Activated T-cell treated with anti-CD3 and anti-CD28 coated beads for 48 hours (primary cell): Measurements from ENCODE around the gene ADGRL3.
"Not testable (repeated sequence)": the region's sequence is repeated elsewhere in the genome, so short reads cannot be mapped to it uniquely, and the experiment has no call there.

Experiments
- DNase-seq: peaks from one replicate; pipeline ENCODE4 v3.0.0-alpha.2; 2020; ENCODE audit warnings: low read depth

Gene ADGRL3

DNA sequence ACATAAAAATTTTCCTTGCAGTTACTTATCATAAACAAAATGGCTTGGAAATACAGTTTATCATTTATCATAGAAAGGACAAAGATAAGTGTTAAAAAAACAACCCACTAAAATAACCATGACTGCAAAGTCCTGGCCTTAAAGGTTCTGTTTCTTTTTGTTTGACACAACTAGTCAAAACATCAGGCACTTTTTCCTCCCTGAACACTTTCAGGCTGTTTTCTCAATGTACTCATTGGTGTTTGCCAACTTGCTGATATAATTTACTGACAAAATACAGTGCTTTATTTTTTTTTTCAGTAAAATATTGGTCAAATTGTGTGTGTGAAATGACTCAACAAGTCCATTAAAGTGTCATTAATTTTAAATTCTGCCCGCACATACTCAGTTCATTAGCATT lies 156.6 kb downstream of the ADGRL3 start:
- DNase-seq: no peak

DNA sequence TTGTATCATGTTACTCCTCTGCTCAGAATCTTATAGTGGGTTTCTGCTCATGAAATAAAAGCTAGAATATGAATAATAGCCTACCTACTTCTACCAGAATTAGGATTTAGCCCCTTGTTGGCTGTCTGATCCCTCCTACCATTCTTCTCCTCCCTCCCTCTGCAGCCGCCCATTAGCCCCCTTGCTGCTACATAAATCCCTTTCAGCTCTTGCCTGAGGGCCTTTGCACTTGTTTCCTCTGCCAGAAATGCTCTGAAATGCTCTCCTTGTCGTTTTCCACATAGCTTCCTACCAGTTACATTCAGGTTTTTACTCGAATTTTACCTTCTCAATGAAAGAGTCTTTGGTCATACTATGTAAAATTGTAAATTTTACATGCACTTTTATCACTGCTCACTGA lies 159.2 kb downstream of the ADGRL3 start:
- DNase-seq: no peak

DNA sequence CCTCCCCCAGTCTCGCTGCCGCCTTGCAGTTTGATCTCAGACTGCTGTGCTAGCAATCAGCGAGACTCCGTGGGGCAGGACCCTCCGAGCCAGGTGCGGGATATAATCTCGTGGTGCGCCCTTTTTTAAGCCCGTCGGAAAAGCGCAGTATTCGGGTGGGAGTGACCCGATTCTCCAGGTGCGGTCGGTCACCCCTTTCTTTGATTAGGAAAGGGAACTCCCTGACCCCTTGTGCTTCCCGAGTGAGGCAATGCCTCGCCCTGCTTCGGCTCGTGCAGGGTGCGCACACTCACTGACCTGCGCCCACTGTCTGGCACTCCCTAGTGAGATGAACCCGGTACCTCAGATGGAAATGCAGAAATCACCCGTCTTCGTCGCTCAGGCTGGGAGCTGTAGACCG lies 172.7 kb downstream of the ADGRL3 start:
- not testable (repeated sequence) for DNase-seq

DNA sequence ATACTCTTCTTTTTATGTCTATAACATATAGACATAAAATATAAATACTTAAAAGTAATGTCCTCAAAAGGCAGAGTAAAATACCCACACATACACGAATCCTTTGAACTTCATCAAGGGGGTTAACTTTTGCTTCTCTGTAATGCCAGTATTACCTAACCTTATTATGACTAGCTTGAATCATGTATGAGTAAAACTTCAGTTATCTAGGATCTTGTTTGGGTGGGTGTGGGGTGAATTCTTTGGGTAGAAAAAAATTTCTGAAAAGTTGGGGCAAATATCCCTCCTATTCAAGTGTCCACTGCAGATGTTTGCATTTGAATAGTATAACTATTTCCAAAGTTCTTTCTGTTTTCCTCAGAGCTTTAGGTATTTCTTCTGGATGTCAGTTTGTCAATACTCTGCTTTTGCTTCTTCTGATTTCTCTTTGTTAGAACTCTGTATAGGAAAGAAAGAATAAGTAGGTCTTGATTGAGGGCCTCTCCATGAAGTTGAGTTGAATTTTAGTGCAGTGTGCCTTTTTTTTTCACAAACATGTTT lies 173.8 kb downstream of the ADGRL3 start:
- no peak for DNase-seq

DNA sequence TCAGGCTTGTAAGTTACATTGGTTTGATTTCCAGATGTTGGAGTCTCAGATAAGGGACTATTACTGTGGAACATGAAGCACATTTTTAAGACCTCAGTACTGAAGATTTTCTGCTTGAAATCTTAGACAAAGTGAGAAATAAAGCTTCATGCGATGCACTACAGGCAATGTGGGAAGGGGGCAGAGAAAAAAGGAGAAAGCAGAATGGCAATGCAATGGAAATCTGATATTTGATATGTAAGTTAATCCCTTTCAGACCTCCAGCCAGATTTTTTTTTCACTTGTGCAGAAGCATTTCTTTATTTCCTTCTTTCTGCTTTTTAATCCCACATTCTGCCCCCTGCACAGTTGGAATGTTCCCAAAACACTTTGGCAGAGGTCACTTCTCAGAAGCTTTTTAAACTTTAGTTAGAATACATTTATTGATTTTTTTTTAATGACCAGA lies 174.3 kb downstream of the ADGRL3 start:
- no peak for DNase-seq

DNA sequence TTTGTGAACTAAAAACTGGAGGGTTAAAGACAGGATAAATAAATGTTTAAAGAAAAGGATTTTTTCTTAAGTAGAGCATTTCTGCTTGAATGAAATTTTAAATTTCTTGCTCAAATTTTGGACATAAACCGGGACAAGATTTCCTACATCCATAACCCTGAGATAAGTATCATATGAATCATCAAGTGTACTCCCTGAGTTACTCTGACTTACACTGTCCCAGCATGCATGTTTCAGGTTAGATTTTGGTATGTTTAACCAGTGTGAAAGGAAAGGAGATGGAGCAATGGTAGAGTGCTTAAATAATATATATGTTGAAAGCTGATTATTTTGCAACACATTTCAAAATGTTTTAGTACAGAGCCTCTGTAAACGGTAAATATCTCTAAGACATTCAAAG lies 175.2 kb downstream of the ADGRL3 start:
- DNase-seq: no peak

DNA sequence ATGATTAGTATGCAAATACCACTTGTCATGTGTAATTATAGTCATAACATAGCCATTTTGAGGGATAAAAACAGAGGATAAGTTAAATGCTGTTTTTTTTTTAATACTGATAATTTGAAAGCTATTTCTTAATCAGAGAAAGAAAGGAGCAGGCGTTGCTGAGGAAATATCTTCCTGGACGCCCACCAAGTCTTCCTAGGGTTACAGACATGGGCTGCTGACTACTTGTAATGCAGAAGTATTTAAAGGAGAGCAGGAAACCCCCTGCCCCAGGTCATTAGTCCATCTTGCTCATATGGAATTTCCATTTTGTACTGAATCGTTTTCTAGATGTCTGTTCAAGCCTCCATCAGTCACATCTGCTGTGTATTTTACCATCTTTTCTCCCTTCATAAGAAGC lies 176.2 kb downstream of the ADGRL3 start:
- no peak for DNase-seq

DNA sequence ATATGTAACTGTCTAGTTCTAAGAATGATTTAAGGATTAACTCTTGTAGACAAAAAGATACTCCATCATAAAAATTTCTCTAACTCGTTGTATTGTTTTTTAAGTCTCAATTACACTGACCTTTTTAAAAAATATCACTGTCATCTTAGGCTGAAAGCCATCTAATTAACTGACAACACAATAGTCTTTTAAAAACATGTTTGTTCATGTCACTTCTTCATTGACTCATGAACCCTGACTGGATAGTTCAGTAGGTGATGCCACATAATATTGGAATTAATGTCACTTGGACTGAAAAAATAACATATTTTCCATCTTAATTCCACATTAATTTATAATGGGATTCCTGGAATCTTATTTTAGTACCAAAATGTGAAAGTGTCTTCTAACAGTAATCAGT lies 179.3 kb downstream of the ADGRL3 start:
- no peak for DNase-seq

DNA sequence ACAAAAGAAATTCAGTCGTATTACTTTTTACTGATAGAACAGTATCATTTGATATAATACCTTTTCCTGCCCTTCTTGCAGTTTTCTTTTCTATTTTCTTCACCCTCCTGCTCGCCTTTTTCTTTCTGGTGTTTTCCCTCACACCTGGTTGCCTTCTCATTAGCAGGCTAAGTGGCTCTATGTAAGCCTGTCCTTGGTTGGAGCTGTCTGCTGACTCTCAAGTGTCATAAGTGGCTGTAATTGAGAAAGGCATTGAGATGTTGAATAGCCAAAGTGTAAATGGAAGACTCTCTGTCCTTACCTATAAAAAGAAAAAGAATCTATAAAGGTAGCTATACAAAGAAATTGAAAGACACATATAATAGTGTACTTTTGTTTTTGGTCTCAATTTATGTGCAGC lies 180.7 kb downstream of the ADGRL3 start:
- no peak for DNase-seq

DNA sequence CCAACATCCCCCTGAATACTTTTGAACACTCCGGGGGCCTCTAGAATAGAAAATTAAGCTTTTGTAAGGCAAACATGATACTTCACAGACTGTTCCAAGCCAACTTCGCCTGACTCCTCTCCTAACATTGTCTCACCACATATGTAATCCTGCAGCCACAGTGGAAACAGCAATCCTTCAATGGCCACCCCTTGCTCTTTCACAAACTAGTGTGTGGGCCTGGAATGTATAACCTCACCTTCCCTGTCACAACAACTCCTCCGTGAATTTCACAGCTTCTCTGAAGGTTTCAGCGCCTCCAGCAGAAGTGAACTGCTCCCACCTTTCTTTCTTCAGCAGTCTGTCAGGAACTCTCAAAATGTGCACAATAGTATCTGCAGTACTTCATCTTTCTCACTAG lies 185.1 kb downstream of the ADGRL3 start:
- DNase-seq: no peak

DNA sequence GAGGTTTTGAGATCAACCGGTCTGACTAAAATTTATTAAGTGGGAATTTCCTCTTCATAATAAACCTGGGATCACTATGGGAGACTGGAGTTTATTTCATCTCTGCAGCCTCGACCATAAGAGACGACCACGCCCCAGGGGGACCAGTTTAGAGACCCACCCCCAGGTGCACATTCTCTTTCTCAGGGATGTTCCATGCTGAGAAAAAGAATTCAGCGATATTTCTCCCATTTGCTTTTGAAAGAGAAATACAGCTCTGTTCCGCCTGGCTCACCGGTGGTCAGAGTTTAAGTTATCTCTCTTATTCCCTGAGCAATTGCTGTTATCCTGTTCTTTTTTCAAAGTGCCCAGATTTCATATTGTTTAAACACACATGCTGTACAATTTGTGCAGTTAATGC lies 187.2 kb downstream of the ADGRL3 start:
- DNase-seq: not testable (repeated sequence)

DNA sequence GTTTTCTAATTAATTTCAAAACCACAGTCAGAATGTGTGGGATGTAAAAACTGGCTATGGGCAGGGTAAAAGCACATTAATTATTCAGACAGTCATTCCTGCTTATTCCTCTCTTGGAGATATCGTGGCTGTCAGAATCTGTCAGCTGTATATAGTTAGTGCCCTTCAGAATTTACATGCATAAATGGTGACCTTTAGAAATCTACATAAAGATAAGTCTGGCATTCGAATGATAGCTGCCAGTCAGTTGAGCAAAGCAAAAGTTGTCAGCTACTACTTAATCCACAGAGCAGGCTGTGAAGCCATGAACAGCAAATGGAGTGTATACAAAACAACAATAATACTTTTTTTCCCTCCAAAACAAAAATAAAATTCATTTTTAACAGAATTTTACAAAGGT lies 189.5 kb downstream of the ADGRL3 start:
- DNase-seq: no peak

DNA sequence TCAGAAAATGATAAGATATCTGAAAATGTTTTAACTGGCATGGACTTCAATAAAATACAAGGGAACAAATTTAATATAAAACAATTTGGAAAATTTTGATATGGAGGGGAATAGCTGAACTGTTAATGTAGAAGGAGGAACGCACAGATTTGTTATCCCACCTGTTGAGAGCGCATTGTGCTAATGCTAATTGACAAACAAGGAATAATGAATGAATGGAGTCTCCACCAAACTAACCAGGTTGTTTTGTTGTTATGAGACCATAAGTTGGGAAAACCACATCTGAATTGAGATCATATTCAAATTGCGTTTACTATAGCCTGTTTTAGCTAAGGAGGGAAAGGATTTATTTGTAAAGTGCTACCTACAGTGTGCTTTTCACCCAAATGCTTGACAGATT lies 195.6 kb downstream of the ADGRL3 start:
- no peak for DNase-seq

DNA sequence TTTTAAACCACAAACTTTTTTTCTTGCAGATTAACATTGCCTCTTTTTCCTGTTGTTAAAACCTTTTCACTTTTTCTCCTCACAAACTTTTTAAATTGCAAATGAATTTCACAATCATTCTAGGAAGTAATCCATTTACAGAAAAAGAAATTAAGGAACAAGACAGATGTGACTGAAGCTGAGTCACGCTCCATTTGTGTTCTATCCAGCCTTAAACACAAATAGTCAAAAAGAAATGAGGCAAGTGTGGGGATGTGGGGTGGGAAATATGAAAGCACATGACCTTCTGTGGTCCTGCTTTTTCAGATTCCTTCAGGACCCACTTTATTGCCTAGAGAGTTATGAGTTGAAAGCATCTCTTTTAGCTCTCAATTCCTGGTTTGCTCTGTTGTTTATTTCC lies 197.0 kb downstream of the ADGRL3 start:
- DNase-seq: no peak

DNA sequence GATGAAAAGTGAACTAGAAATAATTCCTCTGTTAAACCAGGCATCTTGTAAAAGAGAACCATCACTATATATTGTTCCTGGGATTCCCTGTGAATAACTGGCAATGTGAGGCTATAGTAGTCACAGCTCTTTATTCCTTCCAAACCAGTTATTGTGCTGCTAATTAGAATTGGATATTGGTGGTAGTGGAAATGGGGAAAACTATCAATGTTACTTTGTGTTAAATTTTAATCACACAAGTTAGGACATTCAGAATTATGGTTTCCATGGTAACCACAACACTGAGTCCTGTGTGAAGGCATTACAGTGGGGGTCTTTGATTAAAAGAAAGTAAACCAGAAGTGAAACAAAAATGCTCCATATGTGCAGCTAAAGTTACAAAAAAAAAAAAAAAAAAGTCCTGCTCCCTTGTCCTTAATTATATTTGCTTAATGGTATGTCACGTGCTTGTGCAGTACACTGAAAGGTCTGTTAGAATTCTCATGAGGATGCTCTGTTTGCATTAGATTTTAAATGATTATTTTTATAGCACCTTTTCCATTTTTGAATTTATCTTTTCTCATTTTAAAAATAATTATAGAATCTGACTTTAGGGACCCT lies 200.4 kb downstream of the ADGRL3 start:
- no peak for DNase-seq

DNA sequence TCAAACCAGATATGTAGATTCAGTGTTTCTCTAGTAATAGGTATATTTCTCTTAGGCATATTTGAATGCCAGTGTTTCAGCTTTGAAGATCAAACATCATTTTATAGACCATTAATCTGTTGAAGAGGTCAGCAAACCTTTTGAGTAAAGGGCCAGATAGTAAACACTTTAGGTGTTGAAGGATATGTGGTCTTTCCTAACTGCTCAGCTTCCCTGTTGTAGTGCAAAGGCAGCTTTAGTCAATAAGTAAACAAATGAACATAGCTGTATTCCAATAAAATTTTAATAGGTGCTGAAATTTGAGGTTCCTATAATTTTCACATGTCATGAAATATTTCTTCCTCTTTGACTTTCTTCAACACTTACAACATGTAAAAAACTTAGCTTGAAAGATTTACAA lies 201.6 kb downstream of the ADGRL3 start:
- DNase-seq: no peak

DNA sequence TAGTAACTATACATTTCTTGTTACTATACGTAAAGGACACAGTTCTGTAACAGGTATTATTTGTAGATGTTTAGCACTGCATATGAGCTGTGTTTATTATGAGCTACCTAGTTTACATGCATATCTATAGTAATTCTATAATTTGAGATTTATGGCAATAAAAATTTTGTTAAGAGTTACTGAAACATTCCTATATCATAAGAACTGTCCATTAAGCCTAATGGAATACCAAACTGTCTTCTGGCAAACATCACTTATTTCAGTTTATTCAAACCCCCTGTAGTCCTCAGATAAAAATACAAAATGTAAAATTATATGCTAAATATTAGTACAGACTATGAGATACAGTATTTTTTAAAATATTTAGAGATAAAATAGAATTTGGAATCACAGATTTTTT lies 205.2 kb downstream of the ADGRL3 start:
- DNase-seq: no peak

DNA sequence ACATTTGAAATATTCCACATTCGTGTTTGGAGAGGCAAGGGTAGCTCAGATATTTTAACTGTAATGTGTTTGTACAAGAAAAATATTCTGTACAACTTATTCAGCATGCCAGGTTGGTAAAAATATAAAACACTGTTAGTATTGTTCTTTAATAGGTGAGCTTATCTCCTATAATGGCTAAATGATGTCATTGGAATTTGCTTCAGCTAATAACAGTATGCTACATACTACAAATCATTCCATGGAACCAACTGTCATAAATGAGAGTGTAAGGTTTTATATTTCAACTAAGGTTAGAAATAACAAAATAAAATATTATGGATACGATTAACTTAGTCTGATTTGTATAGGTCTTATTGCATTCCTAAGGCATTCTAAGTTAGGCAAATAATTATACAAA lies 206.6 kb downstream of the ADGRL3 start:
- DNase-seq: no peak

DNA sequence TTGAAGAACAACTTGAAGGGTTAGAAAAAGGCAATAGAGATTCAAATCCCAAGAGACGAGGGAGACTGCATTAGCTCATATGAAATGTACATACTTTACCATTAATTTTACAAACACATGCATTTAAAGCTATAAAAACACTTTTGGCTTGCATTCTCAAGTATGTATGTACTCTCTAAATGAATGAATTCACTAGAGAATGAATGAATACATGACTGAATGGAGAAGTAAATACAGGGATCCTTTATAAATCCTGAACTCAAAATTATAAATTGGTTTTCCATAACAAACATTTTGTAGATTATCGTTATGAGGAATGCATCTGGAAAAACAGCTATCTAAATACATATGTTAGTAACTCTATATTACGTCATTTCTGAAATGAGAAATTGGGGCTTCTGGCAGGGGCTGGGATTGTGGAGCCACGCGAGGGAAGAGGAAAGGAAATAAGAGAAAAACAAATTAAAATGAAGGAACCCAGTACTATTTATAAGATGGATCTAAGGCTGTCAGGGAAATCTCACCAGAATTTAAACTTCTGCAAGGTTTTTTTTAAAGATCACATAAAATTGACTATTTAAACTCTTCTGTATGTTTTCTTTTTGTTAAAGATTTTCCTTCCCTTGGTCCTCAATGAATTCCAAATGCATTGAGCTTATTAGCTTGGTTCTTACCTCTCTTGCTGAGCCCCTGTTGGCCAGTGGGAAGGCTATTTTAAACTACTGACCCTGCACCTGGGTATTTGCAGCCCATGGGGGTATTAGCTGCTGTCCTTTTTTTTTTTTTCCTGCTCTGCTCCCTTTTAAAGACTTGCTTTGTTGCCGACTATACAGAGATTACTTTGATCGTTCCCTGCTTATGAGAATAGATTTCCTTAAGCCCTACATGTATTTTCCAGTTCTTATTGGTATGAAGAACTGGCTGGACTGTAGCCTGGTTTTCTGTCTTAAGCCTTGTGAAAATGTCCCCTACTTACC lies 207.8 kb downstream of the ADGRL3 start:
- no peak for DNase-seq

DNA sequence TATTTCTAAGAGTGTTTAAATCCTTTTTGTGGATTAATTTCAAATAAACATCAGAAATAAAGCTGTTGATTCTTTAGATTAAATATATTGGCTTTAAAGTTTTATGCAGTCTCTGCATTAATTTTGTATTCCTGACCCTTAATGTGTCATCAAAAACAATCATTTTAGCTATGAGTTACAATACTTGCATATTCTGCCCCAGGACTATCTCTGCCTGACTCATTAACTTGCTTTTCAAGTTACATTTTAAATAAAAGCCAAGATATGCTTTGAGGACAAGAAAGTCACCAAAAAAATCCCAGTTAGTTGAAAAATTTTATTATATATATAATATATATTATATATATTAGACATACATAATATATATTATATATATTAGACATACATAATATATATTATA lies 208.7 kb downstream of the ADGRL3 start:
- DNase-seq: no peak

DNA sequence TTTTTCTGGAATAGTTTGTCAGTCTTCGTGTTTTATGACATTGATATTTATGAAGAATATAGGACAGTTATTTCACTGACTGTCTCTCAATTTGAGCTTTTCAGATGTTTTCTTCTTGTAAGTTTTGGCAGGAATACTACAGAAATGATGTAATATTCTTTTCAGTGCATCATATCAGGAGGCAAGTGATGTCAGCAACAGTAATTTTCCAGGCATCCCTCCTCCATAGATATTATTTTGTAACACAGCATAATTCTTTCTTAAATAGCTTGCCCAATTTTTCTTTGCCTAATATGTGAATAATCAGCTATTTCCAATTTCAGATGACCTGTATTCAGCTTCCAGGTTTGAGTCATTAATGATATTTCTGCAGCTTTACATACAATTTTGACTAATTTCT lies 211.1 kb downstream of the ADGRL3 start:
- no peak for DNase-seq

DNA sequence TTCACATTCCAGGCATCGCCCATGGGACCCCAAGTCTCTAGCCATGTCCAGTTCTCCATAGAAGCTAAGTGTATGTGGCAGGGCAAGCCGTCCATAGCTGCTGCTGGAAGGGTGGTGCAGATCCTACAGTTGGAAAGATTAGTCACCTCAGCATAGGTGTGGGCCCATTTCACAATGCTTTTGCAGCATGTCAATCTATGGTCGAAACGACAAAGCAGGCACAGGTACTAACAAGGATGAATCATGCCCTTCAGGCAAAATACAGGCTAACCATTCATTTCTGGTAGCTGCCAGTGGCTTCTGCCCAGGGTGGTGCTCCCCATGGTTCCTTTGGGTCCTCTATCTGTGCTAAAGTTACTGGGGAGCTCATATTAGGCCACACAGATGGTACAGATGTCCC lies 225.2 kb downstream of the ADGRL3 start:
- no peak for DNase-seq

DNA sequence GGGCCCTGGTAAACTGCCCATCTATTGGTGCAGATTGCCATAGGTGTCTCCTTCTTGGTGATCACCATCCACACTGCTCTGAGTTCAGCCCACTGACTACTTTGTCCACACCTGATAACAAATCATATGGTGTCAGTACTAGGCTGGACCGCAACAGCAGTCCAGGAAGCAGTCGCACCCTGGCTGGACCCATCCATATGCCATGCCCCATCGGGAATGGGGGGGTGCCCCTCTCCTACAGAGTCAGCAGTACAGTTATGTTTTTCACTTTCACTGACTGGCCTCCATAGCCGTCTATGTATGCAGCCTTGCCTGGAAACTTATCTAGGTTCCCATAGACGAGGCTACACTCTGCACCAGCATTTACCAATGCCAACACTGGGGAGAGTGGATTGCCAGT lies 226.1 kb downstream of the ADGRL3 start:
- no peak for DNase-seq
